ENCODE measurements around the gene POM121L2.
A peak's percentile ranks its signal among the peaks of the same experiment; 100 is the strongest.

Gene POM121L2

DNA sequence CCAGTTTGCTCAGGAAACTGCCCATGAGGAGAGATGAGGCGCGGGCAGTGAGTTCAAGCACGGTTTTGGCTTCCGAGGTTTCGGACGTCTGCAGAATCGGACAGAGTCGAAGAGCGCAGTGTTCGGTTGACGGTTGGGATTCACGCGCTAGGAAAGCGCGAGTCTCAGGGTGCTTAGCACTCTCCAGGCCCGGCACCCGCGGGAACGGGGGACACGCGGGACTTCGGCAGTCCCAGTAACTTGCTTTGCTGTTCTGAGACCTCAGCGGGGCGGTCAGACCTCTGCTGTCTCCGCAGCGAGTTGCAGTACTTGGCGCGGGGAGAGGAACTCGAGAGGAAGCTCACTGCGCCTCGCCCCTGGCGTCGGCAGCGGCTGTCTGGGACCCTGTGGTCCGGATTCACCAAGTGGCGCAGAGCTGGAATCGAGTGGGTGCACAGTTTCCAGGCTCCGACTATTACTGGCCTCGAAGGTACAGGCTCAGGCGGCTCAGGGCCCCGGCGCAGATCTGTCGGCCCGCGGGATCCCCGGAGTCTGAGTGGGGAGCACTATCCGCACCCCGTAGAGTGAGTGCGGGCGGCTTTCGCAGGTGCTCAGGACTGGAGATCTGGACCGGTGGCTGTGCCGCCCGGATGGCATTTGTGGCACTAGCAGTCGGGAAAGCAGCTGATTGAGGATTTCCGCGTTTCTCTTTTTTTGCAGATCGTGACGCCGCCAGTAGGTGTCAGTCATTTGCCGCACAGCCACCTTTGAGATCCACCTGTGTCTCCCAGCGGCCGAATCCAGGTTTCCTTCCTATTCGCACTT is at the start of gene POM121L2:
POM121L2 (minus strand) TSS at position 128 of the 804 bp plus-strand sequence; CDS start at position 25, 103 bp downstream.
- DNase-seq (ENCODE audit: low spot score), result peak; percentile 29

DNA sequence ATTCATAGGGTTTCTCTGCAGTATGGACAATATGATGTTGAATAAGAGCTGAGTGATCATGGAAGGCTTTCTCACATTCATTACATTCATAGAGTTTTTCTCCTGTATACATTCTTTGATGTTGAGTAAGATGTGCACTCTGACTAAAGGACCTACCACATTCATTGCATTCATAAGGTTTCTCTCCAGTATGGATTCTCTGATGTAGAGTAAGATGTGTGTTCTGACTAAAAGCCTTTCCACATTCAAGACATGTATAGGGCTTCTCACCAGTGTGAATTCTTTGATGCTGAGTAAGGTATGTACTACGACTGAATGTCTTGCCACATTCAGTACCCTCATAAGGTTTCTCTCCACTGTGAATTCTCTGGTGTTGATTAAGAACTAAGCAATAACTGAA is 47.2 kb upstream of the POM121L2 start:
- no peak for DNase-seq (ENCODE audit: low spot score)

DNA sequence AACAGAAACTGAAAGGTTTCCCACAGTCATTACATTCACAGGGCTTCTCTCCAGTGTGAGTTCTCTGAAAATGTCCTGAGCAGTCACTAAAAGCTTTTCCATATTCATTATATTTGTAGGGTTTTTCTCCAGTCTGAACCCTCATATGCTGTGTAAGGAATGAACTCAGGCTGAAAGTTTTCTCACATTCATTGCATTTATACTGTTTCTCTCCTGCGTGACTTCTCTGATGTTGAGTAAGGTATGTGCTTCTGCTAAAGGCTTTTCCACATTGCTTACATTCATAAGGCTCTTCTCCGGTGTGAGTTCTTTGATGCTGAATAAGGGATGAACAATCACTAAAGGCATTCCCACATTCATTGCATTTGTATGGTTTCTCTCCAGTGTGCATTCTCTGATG is 46.7 kb upstream of the POM121L2 start:
- DNase-seq (ENCODE audit: low spot score), result no peak

DNA sequence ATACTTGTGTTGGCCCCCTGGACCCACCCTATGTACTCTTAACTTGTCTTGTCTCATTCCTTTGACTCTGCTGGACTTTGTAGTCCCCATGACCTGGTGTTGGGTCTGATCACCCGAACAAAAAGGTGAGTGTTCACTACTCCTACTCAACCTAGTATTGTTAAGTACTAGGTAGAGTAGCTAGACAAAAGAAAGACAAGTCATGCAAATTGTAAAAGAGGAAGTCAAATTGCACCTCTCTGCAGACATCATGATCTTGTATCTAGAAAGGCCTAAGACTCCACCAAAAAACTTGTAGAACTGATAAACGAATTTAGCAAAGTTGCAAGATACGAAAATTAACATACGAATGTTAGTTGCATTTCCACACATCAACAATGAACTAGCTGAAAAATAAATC is 40.8 kb upstream of the POM121L2 start:
- DNase-seq (ENCODE audit: low spot score), result no peak

DNA sequence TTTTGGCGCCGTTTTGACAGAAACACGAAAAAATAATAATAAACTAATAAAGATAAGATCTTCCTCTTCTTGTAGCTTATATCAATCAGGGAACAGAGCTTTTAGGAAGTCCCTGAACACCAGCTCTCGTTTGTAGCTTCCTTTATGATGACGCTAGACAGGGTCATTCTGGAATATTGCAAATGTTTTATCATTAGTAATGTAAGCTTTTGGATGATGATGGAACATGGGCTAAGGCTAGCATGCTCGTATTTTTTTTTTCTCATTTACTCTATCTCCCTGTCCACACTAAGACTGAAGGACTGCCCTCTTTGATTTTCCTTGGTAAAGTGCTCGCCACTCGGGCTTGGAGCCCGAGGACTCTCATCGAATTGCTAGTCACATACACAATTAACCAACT is 22.1 kb upstream of the POM121L2 start:
- DNase-seq (ENCODE audit: low spot score), result no peak

DNA sequence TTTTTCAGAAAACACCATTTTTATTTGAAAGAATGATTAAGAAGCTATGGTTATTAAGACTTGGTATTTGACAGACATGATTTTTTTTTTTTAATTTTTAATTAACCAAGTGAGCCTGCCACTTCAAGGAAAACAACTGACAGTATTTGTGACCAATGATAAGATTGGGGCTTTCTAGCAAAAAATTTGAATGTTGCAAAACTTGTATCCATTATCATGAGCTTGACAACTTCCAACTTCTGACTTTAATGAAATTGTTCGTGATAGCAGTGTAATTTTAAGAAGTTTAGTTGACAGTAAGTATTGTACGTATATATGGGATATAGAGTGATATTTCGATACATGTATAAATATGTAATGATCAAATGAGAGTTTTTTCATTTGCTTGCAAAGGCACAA is 21.6 kb upstream of the POM121L2 start:
- DNase-seq (ENCODE audit: low spot score), result no peak

DNA sequence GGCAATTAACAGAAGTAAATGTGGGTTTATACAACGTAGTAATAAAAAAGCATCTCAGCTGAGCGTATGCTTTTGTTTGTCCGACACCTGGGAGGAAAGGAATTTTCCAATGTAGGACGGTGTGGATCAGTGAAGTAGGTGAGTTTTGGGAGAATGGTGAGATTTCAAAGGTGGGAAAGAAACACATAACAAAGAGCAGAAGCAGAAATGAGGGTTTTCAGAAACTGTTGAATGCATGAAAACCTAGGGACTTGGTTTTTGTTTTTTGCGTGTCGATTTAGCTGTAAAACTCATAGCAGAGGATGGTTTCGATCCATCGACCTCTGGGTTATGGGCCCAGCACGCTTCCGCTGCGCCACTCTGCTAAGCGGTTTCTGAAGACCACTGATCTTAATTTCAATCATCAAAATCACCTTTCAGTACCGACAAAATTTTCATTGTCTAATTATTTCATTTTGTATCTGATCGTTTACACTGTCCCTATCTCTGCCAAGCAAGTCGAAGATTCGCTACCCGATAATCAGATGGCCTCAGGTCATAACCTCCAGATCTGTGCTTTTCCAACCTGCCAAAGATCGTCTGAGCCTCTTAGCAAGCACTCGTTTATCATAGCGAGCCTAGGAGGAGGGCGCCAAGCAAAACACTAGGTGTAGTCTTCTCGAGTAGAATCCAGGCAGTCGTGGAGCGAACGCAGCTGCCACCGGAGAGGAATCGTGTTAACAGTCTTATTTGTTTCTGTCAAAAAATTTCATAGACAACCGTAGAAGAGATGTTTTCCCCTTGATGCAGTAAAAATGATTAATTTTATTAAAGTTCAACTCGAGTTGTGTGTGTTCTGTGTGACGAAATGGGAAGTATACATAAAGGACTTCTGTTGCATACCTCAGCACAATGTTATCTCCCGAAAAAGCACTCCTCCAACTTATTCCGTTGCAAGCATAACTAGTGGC is 20.9 kb upstream of the POM121L2 start:
- peak; percentile 55 for DNase-seq (ENCODE audit: low spot score)

DNA sequence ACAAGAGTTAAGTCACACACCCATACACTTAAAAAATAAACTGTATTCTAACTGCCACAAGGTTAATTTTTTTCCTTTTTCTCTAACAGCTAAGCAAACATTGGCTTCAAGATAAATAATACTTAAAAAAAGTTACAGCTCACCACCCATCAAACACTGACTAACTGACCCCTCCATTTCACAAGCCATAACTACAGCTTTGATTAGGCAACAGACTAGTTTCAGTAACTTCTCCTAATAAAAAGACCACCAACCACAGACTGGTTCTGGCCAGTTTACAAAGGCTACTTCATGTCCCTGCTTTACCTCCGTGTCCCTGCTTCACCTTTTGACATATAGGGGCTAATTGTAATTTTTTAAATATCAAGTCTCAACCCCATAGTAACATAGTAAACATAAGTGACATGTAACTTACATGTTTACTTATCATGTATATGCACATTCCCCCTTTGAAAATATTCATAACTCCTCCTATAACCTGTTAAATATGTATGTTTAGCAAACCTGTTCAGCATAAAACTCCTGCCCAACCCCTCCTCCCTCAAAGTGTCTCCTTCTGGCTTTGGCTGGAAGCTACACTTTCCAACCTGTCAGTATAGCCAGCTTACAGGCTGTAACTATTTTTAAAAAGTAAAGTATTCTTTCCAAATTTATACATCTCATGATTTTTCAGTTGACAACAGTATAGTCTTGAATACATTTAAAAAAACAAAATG is 15.1 kb upstream of the POM121L2 start:
- DNase-seq (ENCODE audit: low spot score), result no peak

DNA sequence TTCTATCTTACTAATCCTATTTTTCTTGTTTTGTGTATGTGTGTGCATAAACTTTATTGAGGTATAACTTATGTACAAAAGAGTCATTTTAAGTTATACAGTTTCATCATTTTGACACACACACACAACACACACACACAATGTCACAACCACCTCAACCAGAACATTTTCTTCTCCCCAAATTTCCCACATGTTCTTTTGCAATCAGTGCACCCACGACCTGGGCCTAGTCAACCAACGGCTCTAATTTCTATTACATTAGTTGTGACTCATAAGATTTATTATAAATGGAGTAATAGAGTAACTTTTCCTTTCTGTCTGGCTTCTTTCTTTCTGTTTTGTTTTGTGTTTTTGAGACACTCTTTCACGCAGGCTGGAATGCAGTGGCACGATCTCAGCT is 9.8 kb upstream of the POM121L2 start:
- DNase-seq (ENCODE audit: low spot score), result no peak

DNA sequence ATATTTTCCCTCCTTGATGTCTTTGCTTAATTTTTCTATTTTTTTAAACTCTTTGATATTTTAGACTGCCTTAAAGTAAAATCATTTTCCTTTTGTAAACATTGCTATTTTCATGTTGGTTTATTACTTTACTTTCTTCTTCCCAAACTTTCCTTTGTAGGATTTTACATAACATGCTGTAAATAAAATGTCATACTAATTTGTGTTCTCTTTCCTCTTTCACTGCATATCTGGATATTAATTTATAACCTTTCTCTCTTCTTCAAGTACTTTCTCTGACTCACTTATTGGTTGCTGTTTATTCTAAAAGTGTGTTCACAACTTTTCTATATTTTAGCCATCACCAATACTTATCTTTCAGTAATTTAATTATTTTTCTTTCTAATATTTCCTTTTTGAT is 9.3 kb upstream of the POM121L2 start:
- no peak for DNase-seq (ENCODE audit: low spot score)

DNA sequence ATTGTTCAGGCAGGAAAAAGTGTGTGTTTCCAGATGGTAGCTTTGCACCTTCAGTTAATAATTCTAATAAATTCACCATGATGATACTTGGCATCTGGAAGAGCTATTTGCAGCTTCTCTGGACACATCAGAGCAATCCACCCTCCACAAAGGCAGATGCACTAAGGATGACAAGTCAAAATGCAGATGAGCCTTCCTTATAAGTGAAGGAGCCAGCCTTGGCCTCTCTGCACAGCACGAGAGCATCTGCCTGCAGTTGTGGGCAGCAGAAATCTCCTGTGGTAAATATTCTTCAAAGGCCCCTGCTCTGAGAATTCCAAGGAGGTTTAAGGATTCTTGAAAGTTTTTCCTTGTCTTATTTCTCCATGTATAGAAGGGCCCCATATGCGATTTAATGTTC is 6.9 kb upstream of the POM121L2 start:
- DNase-seq (ENCODE audit: low spot score), result no peak

DNA sequence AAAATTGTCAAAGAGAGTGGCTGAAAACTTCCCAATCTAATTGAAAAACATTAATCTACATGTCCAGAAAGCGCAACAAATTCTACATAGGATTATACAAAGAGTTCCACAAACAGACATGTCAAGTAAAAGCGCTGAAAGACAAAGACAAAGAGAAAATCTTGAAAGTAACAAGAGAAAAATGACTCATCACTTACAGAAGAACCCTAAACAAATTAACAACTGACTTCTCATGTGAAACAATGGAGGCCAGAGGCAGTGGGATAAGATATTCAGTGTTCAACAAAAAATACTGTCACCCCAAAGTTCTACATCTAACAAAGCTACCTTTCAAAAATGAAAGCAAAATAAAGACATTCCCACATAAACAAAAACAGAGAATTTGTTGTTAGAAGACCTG is 2.0 kb upstream of the POM121L2 start:
- no peak for DNase-seq (ENCODE audit: low spot score)

DNA sequence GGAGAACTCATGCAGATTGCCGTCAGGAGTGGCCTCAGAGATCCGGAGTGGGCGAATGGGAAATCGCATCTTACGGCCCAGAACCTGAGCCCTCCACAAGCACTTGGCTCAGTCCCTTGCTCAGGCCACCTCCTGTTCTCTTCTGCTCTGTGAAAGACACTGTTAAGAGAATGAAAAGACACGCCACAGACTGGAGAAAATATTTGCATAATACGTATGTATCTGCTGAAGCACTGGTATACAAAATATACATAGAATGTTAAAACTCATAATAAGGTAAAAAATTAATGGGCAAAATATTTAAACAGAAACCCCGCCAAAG is 838 bp upstream of the POM121L2 start:
- DNase-seq (ENCODE audit: low spot score), result no peak

DNA sequence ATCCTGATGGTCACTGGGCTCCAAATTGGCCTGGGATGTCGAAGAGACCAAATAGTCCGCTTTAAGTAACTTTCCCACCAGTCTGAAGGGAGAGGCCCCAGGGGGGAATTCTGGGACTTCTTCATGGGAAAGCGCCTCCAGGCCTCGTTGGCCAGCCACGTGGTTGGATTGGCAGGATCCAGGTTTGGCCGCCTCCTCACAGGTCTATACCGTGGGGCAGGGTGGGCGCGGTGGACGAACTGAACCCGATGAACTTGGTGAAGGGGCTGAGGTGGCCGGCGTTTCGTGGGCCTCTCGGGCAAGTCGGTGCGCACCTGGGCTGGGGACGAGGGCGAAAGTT is 297 bp downstream of the POM121L2 start:
- no peak for DNase-seq (ENCODE audit: low spot score)

DNA sequence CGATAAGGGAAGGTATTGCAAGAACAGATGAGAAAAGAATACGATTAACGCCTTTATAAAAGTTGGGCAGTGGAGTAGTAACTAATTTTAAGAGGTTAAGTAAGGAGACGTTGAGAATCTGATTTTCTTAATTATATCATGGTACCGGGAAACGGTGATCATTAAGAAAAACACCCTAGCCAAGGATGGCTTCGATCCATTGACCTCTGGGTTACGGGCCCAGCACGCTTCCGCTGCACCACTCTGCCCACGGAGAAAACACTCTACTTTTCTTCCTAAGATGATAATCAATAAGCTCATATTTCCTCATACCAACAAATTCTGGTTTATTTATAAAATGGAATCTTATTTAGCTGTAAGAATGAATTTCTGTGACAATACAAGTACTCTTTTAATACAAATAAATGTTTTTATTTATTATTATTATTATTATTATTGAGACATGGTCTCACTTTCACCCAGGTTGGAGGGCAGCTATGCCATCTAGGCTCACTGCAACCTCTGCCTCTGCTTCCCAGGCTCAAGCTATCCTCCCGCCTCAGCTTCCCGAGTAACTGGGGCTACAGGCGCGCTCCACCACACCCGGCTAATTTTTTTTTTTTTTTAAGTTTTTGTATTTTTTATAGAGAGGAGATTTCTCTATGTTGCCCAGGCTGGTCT is 8.3 kb downstream of the POM121L2 start:
- no peak for DNase-seq (ENCODE audit: low spot score)

DNA sequence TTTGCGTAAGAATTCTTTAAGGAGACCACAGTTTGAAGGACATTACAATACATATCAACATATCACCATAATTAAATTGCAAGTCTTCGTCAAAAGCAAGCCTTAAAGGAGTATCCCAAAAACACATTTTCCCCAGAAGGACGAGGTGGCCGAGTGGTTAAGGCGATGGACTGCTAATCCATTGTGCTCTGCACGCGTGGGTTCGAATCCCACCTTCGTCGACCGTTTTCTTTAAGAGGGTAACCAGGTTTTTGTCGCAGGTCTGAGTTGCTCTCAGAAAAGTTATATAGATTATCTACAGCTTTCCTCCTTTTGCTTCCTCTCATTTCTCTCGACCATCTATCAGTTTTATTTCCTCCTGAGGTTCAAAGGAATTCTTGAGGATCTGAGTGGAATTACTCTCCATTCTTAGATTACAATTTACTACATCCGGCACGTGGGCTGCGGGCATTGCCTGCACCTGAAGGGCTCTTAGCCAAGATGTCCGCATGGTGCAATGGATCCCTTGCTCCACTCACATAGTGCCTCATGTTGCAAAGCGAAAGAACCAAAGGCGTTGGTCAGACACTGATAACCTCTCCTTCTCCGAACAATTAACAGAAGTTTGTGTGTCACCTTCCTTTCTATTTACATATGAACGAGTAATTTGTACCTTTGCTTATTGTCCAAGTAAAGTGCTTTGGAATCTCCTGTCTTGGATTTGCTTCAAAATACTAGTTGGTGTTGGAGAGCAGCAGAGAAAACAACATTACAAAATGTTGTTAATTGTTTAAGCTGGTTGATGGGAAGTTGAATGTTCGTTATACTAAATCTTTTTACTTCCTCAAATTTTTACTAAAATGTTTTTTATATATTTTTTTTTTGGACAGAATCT is 14.0 kb downstream of the POM121L2 start:
- no peak for DNase-seq (ENCODE audit: low spot score)

DNA sequence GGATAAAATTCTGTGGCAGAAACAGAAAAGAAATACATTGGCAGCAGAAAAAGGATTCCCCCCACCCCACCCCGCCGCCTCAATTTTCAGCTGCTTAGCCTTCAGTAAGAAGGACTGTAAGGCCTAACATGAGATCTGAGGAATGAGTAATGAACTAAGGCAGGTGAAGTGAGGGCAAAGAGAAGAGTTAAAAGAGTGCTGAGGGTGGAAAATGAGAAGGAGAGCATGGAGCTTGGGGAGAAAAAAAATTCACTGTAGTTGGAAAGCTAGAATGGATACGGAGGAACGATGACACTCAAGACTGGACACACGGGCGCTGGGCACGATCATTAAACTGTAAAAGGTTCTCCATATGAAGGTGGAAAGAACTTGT is 14.6 kb downstream of the POM121L2 start:
- no peak for DNase-seq (ENCODE audit: low spot score)

DNA sequence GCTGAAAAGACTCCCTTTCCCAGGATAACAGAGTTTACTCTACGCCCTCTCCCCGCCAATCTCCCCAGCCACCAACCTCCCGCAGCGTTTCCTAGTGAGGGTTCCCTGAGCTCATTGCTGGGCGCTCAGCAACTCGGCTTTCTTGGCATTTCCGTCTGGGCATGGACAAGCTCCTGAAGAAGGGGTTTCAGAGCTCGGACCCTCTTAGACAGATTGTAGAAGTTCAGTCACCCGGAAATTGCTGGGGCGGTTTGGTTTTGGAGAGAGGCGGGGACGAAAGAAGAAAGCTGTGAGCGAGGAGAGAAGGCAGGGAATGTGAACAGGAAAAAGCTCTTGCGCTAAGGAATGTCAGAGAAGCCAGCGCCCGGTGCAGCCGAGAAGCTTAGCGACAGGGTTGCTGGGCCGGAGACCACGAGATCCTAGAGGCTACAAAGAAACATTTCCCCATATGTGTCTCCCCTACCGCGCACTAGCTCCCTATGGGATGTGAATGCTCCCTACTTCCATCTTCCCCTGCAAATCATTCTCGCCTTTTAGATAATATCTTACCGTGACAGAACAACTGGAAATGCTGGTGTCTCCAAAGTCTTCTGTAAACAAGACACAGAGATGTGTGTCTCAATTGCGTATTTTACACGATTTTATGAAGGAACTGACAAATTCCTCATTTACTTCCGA is 15.8 kb downstream of the POM121L2 start:
- no peak for DNase-seq (ENCODE audit: low spot score)

DNA sequence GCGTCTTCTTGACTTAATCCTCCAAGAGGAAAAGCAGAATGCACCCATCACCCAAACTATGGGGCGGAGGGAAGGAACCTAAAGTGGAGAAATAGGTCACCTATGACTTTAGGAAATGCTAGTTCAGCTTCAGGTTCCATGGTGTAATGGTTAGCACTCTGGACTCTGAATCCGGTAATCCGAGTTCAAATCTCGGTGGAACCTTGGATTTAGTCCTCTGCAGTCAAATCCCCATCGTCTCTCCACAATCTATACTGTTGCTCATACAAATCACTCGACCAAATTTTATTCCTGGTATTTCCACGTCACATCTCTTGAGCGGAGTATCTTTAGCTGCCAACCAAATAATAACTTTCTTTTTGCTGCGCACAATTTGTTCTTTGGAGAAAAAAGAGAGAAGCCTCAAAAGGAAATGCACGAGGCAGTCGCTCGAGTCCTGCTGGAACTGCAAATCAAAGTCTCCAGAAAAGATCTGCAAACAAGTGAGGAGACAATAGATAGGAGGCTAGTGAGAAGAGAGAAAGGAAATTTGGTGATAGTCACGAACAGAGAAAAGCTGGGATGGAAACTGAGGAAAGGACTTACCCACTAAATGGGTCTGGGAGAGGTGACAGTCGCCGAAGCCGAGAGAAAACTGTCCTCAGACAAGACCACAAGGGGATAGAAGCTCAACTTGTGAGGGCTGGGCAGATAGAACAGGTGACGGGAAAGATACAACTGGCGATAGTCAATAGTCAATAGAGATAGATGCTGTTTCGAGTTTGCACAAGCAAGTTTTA is 16.6 kb downstream of the POM121L2 start:
- no peak for DNase-seq (ENCODE audit: low spot score)

DNA sequence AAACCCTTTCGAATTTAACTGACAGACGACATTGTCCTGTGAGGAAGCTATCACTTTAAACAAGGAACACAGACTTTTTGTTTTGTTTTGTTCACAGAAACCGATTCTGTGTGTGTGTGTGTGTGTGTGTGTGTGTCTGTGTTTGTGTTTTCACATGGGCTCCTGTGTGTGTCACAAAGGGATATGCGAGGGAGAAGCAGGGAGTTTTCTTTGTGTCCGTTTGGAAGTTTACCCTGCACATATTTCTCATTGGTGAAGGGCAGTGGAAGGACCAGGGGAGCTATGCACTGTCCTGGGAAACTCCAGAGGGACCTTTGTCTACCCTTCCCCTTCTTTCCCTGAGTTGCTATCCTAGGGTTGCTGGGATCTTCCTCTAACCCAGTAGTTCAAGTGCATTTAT is 17.7 kb downstream of the POM121L2 start:
- DNase-seq (ENCODE audit: low spot score), result no peak
